Activated CD8-positive, alpha-beta memory T cell treated with anti-CD3 and anti-CD28 coated beads, Interleukin-2, amount 50 U/mL, for 24 hours (primary cell): Measurements from ENCODE around the gene GPR39.
"Not testable (repeated sequence)": the region's sequence is repeated elsewhere in the genome, so short reads cannot be mapped to it uniquely, and the experiment has no call there.

Experiments used
- DNase-seq: peaks from one replicate; pipeline ENCODE4 v3.0.0-alpha.2; 2020; ENCODE audit errors: extremely low read depth

Gene GPR39

DNA sequence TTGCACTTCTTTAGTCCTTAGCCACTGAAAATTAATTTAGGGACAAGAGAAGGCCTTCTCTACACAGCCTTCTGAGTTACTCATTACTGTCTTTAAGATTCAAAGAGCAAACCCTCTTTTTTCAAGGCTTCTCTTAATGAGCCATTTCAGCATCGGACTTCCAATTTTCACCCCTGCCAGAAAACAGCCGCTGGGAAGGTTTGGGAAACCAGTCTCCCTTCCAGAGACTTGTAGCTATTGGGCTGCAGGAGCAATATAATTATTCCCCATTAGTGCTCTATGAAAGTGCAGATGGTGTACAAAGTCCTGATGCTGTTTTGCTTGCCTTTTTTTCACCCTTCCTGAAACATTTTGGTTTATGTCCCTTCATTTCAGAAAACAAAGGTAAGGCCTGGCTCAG is 79.3 kb downstream of the GPR39 start:
- no peak for DNase-seq

- no peak for DNase-seq
Measured at GRCh38 chr2:132496555-132496954, 80.0 kb downstream of the GPR39 start.

DNA sequence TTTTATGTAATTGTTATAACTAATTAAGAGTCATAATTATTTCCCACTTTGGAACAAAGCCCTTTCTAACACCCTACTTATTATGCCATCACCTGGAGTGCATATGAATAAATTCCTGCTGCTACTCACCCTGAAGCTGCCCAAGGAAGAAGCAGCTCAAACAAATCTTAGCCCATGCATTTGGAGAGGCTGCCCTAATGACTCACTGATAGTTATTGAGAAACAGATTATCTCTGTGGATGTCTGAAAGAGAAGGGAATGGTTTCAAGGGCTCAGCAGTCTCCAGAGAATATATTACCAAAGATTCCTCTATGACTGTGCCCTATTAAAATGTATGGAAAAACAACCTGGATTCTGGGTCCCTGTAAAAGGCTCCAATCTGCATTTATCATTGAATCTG is 81.0 kb downstream of the GPR39 start:
- DNase-seq = no peak

- DNase-seq = no peak
Measured at GRCh38 chr2:132503701-132504100, 87.1 kb downstream of the GPR39 start.

- no peak for DNase-seq
Measured at GRCh38 chr2:132515010-132515409, 98.4 kb downstream of the GPR39 start.

GRCh38 chr2:132517386-132517785 is 100.8 kb downstream of the GPR39 start:
- no peak for DNase-seq

- no peak for DNase-seq
Measured at GRCh38 chr2:132518302-132518701, 101.7 kb downstream of the GPR39 start.

GRCh38 chr2:132519566-132519965 is 103.0 kb downstream of the GPR39 start:
- no peak for DNase-seq

GRCh38 chr2:132521341-132521740 is 104.7 kb downstream of the GPR39 start:
- DNase-seq = no peak

DNA sequence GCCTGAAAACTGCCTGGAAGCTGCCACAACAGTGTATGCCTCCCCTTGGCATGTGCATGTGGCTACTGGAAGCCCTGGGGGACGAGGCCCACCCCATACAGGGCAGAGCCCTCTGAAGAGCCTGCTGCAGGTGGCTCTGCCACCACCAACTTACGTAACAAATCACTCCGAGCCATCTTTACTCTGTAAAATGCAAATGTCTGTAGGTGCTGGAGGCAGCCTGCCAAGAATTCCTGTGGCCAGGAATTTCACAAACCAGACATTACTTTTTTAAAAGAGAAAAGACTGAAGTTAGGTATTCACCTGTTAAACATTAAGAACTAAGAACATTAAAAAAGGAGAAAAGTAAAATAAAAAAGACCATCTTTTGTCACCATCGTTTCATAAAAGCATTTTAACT is 106.3 kb downstream of the GPR39 start:
- no peak for DNase-seq

DNA sequence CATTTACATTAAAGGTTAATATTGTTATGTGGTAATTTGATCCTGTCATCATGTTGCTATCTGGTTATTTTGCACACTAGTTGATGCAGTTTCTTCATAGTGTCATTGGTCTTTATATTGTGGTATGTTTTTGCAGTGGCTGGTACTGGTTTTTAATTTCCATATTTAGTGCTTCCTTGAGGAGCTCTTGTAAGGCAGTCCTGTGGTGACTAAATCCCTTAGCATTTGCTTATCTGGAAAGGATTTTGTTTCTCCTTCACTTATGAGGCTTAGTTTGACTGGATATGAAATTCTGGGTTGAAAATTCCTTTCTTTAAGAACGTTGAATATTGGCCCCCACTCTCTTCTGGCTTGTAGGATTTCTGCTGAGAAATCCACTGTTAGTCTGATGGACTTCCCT is 120.5 kb downstream of the GPR39 start:
- not testable (repeated sequence) for DNase-seq

GRCh38 chr2:132538331-132538855 is 121.8 kb downstream of the GPR39 start:
- DNase-seq = no peak

DNA sequence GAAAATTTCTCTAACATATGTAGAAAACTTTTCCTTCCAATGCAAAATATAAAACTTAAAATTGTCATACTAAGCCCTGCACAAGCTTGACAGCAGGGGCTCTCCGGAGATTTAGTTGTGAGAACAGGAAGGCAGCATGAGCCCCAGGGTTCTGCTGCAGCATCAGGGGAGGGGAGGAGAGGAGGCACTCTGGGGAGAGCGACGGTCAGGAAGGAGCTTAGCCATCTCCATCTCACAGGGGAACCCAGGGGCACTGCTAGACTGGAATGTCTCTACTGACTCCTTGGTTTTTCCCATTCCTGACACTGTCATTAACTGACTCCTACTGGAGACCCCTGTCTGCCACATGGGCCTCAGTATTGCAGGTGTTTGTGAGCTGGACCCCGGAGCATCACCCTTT is 123.6 kb downstream of the GPR39 start:
- no peak for DNase-seq

- no peak for DNase-seq
Measured at GRCh38 chr2:132542953-132543569, 126.5 kb downstream of the GPR39 start.

DNA sequence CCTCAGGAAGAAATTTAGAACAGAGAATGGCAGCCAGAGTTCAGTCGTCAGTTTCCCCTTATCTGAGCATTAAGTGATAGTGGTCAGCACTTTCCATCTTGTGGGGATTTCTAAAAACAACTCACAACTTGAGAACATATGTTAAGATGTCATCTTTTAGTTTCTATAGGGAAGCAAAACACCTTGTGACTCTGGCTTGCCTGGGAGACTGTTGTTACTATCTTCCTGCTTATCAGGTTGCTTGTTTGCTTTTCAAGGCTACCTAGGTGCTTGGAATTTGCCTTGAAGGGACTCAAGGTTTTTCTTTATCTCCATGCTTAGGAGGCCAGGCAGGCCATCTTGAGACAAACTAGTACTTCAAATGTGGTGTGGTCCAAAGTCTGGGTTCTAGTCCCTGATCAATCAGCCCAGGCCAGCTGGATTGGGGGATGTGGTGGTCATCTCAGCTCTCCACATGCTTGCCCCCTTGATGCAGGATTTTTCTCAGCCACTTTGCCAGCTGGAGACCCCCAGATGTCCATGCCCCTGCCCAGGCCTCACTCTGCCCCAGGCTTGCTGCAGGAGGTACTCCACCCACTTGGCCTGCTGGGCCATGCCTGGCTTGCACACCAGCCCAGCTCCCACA is 127.5 kb downstream of the GPR39 start:
- no peak for DNase-seq

DNA sequence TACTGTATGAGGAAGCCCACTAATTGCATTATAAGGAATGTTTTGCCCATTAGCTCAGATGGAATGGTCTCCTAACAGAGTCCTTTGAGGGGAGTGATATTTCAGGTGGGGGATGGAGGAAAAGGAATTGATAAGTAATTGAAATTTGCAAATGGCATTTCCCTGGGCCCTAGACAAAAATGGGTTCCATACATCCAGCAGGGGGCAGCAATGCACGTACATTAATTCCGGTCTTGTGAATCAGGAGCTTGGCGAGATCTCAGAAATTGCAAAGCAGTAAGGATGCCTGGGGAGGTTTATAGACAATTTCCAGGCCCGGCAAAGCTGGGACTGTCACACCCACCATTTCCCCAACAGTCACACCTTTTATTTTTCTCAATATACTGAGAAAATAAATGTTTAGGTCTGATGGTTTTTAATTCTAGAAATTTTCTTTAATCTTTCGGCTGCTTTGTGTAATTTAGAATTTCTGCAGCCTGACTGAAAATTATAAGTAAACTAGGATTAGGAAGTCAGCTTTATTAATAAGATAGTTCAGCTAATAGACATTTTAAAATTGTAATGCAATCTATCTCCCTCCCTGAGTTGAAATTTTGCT is 130.6 kb downstream of the GPR39 start:
- no peak for DNase-seq

DNA sequence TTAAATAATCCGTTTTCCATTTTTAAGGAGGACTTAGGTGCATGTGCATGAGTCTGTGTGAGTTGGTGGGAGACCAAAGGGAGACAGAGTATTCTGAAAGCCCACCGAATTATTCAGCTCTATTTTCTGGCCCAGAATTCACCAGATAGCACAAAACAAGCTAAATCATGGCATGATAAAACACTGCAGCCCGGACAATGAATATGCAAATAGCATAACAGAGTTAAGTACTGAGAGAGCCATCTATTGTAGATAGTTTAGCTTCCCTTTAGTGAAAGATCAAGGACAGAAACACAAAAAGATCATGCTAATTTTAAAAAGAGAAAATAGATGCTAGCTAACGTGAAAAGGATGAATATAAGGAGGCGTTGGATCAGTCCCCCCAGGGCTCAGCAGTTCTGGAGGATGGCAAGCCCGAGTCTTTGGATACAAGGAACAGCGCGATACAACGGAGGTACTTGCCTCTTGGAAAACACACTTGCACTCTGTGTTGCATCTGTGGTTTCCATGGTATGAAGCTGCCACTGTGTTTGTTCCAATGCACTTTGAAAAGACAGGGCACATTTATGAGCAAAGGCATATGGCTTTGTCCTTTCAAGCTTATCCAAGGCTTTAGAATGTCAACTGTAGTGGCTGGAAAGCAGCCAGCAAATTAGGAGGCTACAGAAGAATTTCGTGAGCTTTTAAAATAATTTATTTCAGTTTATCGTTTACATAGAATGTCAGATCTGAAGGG is 133.5 kb downstream of the GPR39 start:
- no peak for DNase-seq

DNA sequence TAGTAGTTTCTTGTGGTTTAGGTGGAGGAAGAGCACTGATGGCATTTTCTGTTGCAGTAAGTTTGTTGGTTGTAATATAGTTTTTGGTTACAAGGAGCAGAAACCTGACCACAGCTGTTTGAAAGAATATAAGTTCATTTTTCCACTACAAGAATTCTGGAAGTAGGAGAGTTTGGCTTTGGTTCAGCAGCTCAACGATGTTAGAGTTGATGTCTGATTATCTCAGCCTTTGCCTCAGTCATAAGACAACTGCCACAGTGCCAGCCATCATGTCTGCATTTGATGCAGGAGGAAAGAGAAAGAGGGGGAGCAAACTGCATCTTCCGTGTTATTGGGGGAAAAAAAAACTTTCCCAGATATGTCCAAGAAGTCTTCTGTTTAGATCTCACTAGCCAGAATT is 134.3 kb downstream of the GPR39 start:
- no peak for DNase-seq

DNA sequence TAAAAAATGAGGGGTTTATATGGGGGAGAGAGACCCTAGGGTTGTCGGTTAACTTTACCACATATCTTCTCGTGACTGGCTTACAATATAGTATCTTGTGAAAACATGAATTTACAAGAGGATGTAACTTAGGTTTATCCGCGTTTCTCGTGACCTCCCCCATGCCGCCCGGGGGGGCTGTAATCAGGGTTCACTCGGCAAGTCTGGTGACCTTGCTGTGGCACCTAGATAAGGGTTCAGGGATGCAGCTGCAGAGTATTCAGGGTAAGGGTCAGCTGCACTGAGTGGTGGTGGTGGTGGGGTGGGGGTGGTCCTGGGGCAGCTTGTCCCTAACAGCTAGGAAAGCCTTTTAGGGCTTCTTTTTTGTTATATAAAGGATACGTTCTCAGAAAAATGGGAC is 141.1 kb downstream of the GPR39 start:
- no peak for DNase-seq

- DNase-seq = no peak
Measured at GRCh38 chr2:132559326-132559725, 142.7 kb downstream of the GPR39 start.

GRCh38 chr2:132559921-132560320 is 143.3 kb downstream of the GPR39 start:
- no peak for DNase-seq

DNA sequence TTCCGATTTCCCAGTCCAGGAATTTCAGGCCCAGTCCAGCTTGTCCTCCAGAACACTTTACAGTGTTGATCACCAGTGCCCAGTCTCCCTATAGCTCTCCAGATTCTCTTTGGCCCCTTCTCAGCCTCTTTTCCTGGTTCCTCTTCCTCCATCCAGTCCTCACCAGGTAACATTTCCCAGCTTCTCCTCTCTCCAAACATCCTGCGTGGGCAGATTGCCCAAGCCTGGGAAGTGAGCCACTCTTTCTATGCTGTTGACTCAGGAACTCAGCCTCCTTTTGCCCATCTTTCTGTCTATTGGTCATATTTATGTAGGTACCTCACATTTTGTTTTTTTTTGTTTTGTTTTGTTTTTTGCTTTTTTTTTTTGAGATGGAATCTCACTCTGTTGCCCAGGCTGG is 144.0 kb downstream of the GPR39 start:
- no peak for DNase-seq

- no peak for DNase-seq
Measured at GRCh38 chr2:132562245-132562644, 145.6 kb downstream of the GPR39 start.
